C4-2B (cell line): ENCODE data around the gene IWS1.

Experiments used
- CTCF ChIP-seq: fragments of 450-650 bp; conservative IDR thresholded peaks from 2 replicates; pipeline ENCODE4 v1.5.1; 2017; ENCODE audit warnings: mild to moderate bottlenecking
- ZFX ChIP-seq: fragments of 450-650 bp; IDR thresholded peaks from 2 replicates; pipeline ENCODE4 v1.6.1; 2017

DNA sequence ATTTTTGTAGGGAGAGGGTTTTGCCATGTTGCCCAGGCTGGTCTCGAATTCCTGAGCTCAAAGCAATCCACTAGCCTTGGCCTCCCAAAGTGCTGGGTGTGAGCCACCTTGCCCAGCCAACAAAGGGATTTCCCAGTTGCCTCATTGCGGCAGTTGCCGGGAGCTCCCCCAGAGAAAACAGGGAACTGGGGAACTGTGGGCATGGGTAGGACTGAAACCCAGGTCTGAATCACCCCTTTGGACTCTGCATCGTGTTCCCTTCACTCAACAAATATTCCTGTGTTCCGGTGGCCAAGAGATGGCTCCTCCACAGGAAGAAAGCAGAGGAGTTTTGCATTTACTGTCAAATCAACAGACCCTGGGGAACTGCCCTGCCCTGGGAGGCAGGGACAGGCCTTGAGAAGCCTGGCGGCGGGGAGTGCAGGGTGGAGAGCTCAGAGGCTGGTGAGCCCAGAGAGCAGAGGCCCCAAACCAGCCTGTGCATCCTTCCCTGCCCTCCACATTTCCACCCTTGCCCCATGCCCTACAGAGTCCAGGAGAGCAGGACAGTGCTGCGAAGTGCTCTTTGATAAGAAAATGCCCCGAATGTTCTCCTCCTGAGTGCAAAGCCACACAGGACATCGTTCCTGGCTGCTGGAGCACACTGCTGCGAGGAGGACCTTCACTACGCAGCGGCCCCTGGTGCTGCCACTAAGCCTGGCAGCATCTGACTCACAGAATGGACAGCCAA lies 34.1 kb upstream of the IWS1 start:
- TF ChIP-seq CTCF = no peak
- no peak for TF ChIP-seq ZFX
